Thyroid gland (tissue), 4 donors: Measurements from ENCODE around the gene CRK. TPM values are rescaled to one million over a fixed set of nuclear protein-coding genes. Genes with fewer than 3 reads are reported as not detected.

ENCODE experiments used
- DNase-seq, 2 donors: peaks; one replicate each; pipeline ENCODE4 v3.0.0-alpha.2; 2019
- H3K27ac ChIP-seq, 3 donors: fragments of 200-600 bp; sonication (generic); 1 replicate in 2 of 3; 2 replicates in 1 of 3; pipeline ENCODE4 v1.5.1; 2016 to 2019; ENCODE audit warnings: mild to moderate bottlenecking in 1 of 3, moderate library complexity in 1 of 3
- H3K27me3 ChIP-seq: fragments of 200-600 bp; sonication (generic); one replicate; pipeline ENCODE4 v1.5.1; 2019
- H3K36me3 ChIP-seq, 2 donors: fragments of 200-600 bp; sonication (generic); one replicate each; pipeline ENCODE4 v1.5.1; 2016 to 2019
- H3K4me1 ChIP-seq, 2 donors: fragments of 200-600 bp; sonication (generic); one replicate each; pipeline ENCODE4 v1.5.1; 2017 to 2019
- H3K4me3 ChIP-seq, 3 donors: fragments of 200-600 bp; sonication (generic); replicated peaks in 1 of 3; 1 replicate in 2 of 3; 2 replicates in 1 of 3; pipeline ENCODE4 v1.5.1; 2016; ENCODE audit warnings: mild to moderate bottlenecking in 1 of 3
- H3K9me3 ChIP-seq: fragments of 200-600 bp; sonication (generic); one replicate; pipeline ENCODE4 v1.5.1; 2017
- POLR2A ChIP-seq, 2 donors: fragments of 450-650 bp; IDR thresholded peaks; one replicate each; pipeline ENCODE4 v1.6.1; 2017; ENCODE audit warnings: antibody characterized with exemption in 2 of 2, mild to moderate bottlenecking in 2 of 2, moderate library complexity in 1 of 2
- WGBS, 2 donors: methylation state at CpG; one replicate each; pipeline ENCODE4 v1.1.5; 2017; 5-methylcytosine and 5-hydroxymethylcytosine counted together
- intact Hi-C: fragments of 100-400 bp; cut with DNase I; formaldehyde crosslinking; loops from one replicate; pipeline ENCODE4 v1.15.1; 2023
- total RNA-seq, 4 donors: library from RNA; depleted of rRNA; stranded (reverse); fragments of >200 nt; gene quantifications; one replicate each; pipeline ENCODE4 v1.2.3, GENCODE V29; 2016
- TF ChIP-seq, protein P1 (sequence below), 6 experiments: fragments of 200-600 bp in 3 of 6; fragments of 450-650 bp in 3 of 6; sonication (generic) in 3 of 6; IDR thresholded peaks; one replicate each; pipeline ENCODE4 v1.5.1; 2016 to 2019; ENCODE audit warnings: antibody characterized with exemption in 6 of 6, mild to moderate bottlenecking in 2 of 6, inconsistent platforms in 1 of 6, moderate library complexity in 1 of 6

The CRK gene
- total RNA-seq, 4 donors from 2014 or later = 89.6 to 140 (median 98.7) TPM

DNA sequence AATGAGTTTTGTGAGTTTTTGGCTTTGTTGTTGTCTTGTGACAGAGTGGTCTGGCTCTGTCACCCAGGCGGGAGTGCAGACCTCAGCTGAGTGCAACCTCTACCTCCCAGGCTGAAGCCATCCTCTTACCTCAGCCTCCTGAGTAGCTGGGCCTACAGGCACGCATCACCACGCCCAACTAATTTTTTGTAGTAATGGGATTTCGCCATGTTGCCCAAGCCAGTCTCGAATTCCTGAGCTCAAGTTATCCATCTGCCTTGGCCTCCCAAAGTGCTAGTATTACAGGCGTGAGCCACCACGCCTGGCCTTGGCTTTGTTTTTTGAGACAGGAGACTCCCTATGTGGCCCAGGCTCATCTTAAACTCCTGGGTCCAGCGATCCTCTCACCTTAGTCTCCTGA is 15.1 kb downstream of the CRK start:
- DNase-seq = no peak
- Histone ChIP-seq H3K4me1 (peaks cover 11 to 13% of the 10 kb centered on the region in 2 donors), H3K9me3 (no peaks in the 10 kb centered on the region), H3K27me3 (no peaks in the 10 kb centered on the region), H3K4me3 (no peak overlapping the region), H3K27ac (no peak overlapping the region), H3K36me3 (peaks cover 1 to 4% of the 10 kb centered on the region in 2 donors)
- TF ChIP-seq POLR2A (IDR thresholded peaks at IDR 0.05) = no peak
- TF ChIP-seq, protein P1, sequence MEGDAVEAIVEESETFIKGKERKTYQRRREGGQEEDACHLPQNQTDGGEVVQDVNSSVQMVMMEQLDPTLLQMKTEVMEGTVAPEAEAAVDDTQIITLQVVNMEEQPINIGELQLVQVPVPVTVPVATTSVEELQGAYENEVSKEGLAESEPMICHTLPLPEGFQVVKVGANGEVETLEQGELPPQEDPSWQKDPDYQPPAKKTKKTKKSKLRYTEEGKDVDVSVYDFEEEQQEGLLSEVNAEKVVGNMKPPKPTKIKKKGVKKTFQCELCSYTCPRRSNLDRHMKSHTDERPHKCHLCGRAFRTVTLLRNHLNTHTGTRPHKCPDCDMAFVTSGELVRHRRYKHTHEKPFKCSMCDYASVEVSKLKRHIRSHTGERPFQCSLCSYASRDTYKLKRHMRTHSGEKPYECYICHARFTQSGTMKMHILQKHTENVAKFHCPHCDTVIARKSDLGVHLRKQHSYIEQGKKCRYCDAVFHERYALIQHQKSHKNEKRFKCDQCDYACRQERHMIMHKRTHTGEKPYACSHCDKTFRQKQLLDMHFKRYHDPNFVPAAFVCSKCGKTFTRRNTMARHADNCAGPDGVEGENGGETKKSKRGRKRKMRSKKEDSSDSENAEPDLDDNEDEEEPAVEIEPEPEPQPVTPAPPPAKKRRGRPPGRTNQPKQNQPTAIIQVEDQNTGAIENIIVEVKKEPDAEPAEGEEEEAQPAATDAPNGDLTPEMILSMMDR (IDR thresholded peaks at IDR 0.05) = no peak
- intact Hi-C loops = no loop called here
- WGBS, 2 donors = 97 to 98% methylated on average over 7 to 8 of the region's 8 CpGs

DNA sequence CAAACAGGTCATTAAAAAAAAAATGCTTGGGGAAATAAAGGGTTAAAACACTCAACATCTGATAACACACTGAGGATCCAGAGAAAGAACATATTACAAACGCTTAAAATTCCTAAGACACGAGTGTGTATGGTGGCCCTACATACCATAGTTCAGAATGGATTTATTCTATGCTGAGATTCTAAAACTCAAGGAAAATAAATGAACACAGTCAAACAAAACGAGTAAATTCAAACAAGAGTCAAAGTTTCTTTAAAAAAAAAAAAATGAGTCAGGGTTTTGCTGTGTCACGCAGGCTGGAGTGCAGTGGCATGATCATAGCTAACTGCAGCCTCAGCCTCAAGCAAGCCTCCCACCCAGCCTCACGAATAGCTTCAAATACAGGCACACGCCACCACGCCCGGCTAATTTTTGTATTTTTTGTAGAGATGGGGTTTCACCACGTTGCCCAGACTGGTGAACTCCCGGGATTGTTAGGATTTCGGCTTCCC is 17.4 kb downstream of the CRK start:
- Histone ChIP-seq H3K4me1 (peaks cover 19 to 22% of the 10 kb centered on the region in 2 donors), H3K9me3 (no peaks in the 10 kb centered on the region), H3K36me3 (peaks cover 4 to 14% of the 10 kb centered on the region in 2 donors), H3K27me3 (no peaks in the 10 kb centered on the region), H3K27ac (peak overlapping the region in 2 of 3 donors; percentile 14 to 51), H3K4me3 (no peak overlapping the region)
- intact Hi-C loops = no loop called here
- DNase-seq = peak in 1 of 2 donors; percentile 54
- WGBS, 2 donors = 46 to 76% methylated on average over 11 of the region's 11 CpGs
- TF ChIP-seq POLR2A (IDR thresholded peaks at IDR 0.05) = no peak
- TF ChIP-seq, protein P1 (IDR thresholded peaks at IDR 0.05) = no peak

DNA sequence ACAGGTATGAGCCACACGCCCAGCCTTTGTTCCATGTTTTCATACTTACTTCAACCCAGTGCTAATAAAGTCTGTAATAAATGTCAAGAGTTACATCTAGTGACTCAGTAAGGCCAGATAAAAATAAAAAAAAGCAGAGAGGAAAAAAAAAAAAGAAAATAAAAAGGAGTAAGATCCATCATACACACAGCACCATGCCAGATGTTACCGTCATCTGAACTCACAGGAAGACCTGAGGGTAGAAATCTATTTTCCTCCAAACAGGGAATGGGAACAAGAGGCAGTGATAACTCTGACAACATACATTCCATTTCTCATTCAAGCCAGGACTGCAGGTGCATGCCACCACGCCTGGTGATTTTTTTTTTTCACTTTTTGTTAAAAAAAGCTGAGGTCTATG is 20.7 kb downstream of the CRK start:
- no peaks in the 10 kb centered on the region for H3K9me3 ChIP-seq
- DNase-seq = no peak
- peaks cover 25 to 45% of the 10 kb centered on the region in 2 donors for H3K4me1 ChIP-seq
- peaks cover 4 to 14% of the 10 kb centered on the region in 2 donors for H3K36me3 ChIP-seq
- no peaks in the 10 kb centered on the region for H3K27me3 ChIP-seq
- TF ChIP-seq POLR2A (IDR thresholded peaks at IDR 0.05) = no peak
- TF ChIP-seq, protein P1 (IDR thresholded peaks at IDR 0.05) = no peak
- H3K27ac ChIP-seq = peak overlapping the region in 1 of 3 donors; percentile 2
- intact Hi-C loops = no loop called here
- 90 to 94% methylated on average over 3 of the region's 3 CpGs for WGBS, 2 donors
- no peak overlapping the region for H3K4me3 ChIP-seq

DNA sequence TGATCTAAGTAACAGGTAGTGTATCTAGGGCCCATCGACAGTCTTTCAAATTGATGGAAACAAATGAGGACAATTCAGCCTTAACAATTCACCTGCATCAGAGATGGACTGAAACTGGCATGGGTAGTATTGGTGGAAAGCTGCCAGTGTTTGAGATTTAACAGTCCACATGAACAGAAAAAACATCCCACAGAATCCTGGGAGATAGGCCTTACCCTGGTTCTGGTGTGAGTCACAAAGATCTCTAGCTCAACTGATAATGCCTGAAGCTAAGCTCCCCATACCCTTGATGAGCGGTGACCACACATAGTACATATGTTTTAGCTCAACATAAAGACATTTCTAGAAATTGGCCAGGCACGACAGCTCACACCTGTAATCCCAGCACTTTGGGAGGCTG is 21.9 kb downstream of the CRK start:
- Histone ChIP-seq H3K27me3 (no peaks in the 10 kb centered on the region), H3K4me1 (peaks cover 25 to 54% of the 10 kb centered on the region in 2 donors), H3K4me3 (no peak overlapping the region), H3K9me3 (no peaks in the 10 kb centered on the region), H3K27ac (peak overlapping the region; percentile 3 to 47 (median 27)), H3K36me3 (peaks cover 4 to 14% of the 10 kb centered on the region in 2 donors)
- intact Hi-C loops = no loop called here
- TF ChIP-seq, protein P1 (IDR thresholded peaks at IDR 0.05) = no peak
- TF ChIP-seq POLR2A (IDR thresholded peaks at IDR 0.05) = no peak
- DNase-seq = no peak
- WGBS, 2 donors = 81 to 86% methylated on average over 3 of the region's 3 CpGs

DNA sequence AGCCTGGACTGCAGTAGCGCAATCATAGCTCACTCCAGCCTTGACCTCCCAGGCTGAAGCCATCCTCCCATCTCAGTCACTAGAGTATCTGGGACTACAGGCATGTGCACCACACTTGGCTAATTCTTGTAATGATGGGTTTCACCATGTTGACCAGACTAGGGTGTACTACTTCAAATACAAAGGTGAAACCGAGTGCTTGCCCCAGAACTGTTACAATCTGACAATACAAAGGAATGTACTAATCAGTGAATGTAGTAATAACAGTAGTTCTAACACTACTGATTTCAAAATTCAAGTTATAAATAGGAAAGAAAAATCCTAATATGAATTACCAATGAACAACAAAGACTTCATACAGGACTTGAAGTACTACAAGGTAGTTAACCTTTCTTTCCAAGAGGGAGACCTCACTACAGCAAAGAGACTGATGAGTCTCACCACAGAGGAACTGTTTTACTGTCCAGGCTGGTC is 24.4 kb downstream of the CRK start:
- no peak for TF ChIP-seq POLR2A (IDR thresholded peaks at IDR 0.05)
- TF ChIP-seq, protein P1 (IDR thresholded peaks at IDR 0.05) = no peak
- peaks cover 3 to 14% of the 10 kb centered on the region in 2 donors for H3K36me3 ChIP-seq
- peak; percentile 57 to 64 for DNase-seq
- H3K4me1 ChIP-seq = peaks cover 14 to 49% of the 10 kb centered on the region in 2 donors
- peak overlapping the region in 2 of 3 donors; percentile 40 to 42 for H3K27ac ChIP-seq
- intact Hi-C loops = no loop called here
- no peak overlapping the region for H3K4me3 ChIP-seq
- 54 to 80% methylated on average over 2 of the region's 2 CpGs for WGBS, 2 donors
- no peaks in the 10 kb centered on the region for H3K27me3 ChIP-seq
- H3K9me3 ChIP-seq = no peaks in the 10 kb centered on the region
